CD4-positive, alpha-beta T cell (primary cell): ENCODE data around the gene TMEM79. TPM values are rescaled to one million over a fixed set of nuclear protein-coding genes. Genes with fewer than 3 reads are reported as not detected.
"Not testable (repeated sequence)": the region's sequence is repeated elsewhere in the genome, so short reads cannot be mapped to it uniquely, and the experiment has no call there.

Experiments used
- ATAC-seq: fragments of 200-7000 bp; cut with Tn5 transposase; one replicate; pipeline ENCODE4 v1.10.0; 2022; ENCODE audit warnings: mild to moderate bottlenecking; ENCODE audit not compliant: poor library complexity
- CTCF ChIA-PET: fragments of 350-600 bp; sonication (Branson Sonifier 250); formaldehyde crosslinking; loops from one replicate; lab custom pipeline; 2021; ENCODE audit warnings: antibody characterized with exemption, inconsistent platforms; lab: Charles Lee
- POLR2A ChIA-PET: fragments of 350-600 bp; sonication (Branson Sonifier 250); formaldehyde crosslinking; loops from one replicate; lab custom pipeline; 2021; ENCODE audit warnings: antibody characterized with exemption, inconsistent platforms; lab: Charles Lee
- DNase-seq, 14 experiments: peaks; one replicate each; pipeline ENCODE4 v3.0.0-alpha.2; 2013 to 2020; ENCODE audit warnings: mixed read lengths in 2 of 14
- H3K27ac ChIP-seq, 2 donors: one replicate each; pipeline versions ENCODE4 v1.5.1 to v1.7.0; 2013; ENCODE audit warnings: low read length in 2 of 2, low read depth in 1 of 2, mild to moderate bottlenecking in 1 of 2
- H3K27me3 ChIP-seq, 2 experiments: 1 replicate in 1 of 2; 2 replicates in 1 of 2; pipeline versions ENCODE4 v1.6.1 to v1.7.0; 2013; ENCODE audit warnings: low read length in 2 of 2, control low read depth in 1 of 2, mild to moderate bottlenecking in 1 of 2, moderate library complexity in 1 of 2; ENCODE audit not compliant: insufficient read depth in 2 of 2, control insufficient read depth in 1 of 2
- H3K36me3 ChIP-seq: one replicate; pipeline ENCODE4 v1.6.1; 2013; ENCODE audit warnings: low read length, control low read depth; ENCODE audit not compliant: insufficient read depth
- H3K4me1 ChIP-seq: one replicate; pipeline ENCODE4 v1.6.1; 2013; ENCODE audit warnings: low read length, control low read depth; ENCODE audit not compliant: insufficient read depth
- H3K4me3 ChIP-seq: one replicate; pipeline ENCODE4 v1.5.1; 2013; ENCODE audit warnings: mild to moderate bottlenecking, low read length, moderate library complexity
- H3K9me3 ChIP-seq, 2 experiments: 1 replicate in 1 of 2; 2 replicates in 1 of 2; pipeline versions ENCODE4 v1.6.1 to v1.7.0; 2013; ENCODE audit warnings: low read length in 2 of 2, mild to moderate bottlenecking in 2 of 2, control low read depth in 1 of 2, moderate library complexity in 1 of 2; ENCODE audit not compliant: control insufficient read depth in 1 of 2, insufficient read depth in 1 of 2
- H3K27ac Mint-ChIP-seq: one replicate; pipeline ENCODE4 v1.8.0; 2020; ENCODE audit warnings: mixed read lengths
- H3K27me3 Mint-ChIP-seq: one replicate; pipeline ENCODE4 v1.8.0; 2021; ENCODE audit warnings: mixed read lengths
- H3K36me3 Mint-ChIP-seq: one replicate; pipeline ENCODE4 v1.8.0; 2021; ENCODE audit warnings: low read depth, mixed read lengths
- H3K4me1 Mint-ChIP-seq: one replicate; pipeline ENCODE4 v1.8.0; 2021; ENCODE audit warnings: low read depth, mixed read lengths
- H3K4me3 Mint-ChIP-seq: one replicate; pipeline ENCODE4 v1.8.0; 2020; ENCODE audit warnings: mild to moderate bottlenecking, mixed read lengths
- H3K9me3 Mint-ChIP-seq: one replicate; pipeline ENCODE4 v1.8.0; 2020; ENCODE audit warnings: mixed read lengths
- intact Hi-C, 2 experiments: fragments of 100-400 bp; cut with DNase I in 1 of 2; cut with micrococcal nuclease in 1 of 2; formaldehyde crosslinking; loops; one replicate each; pipeline versions ENCODE4 v1.15.1 to v1.9.0; 2023 to 2025; cut with DNase I, micrococcal nuclease
- total RNA-seq, 174 experiments: library from RNA in 2 of 174; stranded (reverse) in 2 of 174; gene quantifications; one replicate each; pipeline ENCODE4 v1.2.3 and lab custom pipeline; 2021 to 2026
- TF ChIP-seq, protein P1 (sequence below): fragments of 200-600 bp; IDR thresholded peaks from one replicate; pipeline ENCODE4 v1.8.0; 2022; ENCODE audit warnings: antibody characterized with exemption, mild to moderate bottlenecking

TMEM79 gene
- total RNA-seq, 2 experiments from 2014 or later = 1.0 to 1.7 TPM

DNA sequence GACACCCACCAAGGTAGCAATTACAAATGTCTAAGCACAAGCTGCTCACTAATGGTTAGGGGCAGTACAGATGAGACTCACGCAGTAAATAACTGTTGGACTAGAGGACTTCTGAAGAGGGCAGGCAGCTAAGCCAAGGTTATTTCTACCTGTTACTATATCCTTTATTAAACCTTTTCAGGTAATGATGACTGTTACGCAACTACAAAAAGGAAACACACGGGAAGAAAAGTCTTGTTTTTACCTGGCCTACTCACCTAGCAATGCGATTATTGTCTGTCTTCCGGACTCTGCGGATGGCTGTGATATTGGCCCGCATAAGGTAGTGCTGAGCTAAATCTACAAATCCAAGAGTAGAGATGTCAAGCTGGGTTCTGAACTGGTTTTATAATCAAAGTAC is 32.8 kb downstream of the TMEM79 start:
- no peaks in the 10 kb centered on the region for H3K4me1 Mint-ChIP-seq
- DNase-seq (no peak), ATAC-seq (no peak)
- no peak overlapping the region for H3K27ac ChIP-seq
- no peak overlapping the region for H3K4me3 ChIP-seq
- H3K27ac Mint-ChIP-seq = no peak overlapping the region
- TF ChIP-seq, protein P1, sequence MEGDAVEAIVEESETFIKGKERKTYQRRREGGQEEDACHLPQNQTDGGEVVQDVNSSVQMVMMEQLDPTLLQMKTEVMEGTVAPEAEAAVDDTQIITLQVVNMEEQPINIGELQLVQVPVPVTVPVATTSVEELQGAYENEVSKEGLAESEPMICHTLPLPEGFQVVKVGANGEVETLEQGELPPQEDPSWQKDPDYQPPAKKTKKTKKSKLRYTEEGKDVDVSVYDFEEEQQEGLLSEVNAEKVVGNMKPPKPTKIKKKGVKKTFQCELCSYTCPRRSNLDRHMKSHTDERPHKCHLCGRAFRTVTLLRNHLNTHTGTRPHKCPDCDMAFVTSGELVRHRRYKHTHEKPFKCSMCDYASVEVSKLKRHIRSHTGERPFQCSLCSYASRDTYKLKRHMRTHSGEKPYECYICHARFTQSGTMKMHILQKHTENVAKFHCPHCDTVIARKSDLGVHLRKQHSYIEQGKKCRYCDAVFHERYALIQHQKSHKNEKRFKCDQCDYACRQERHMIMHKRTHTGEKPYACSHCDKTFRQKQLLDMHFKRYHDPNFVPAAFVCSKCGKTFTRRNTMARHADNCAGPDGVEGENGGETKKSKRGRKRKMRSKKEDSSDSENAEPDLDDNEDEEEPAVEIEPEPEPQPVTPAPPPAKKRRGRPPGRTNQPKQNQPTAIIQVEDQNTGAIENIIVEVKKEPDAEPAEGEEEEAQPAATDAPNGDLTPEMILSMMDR = no peak
- no peak overlapping the region for H3K4me3 Mint-ChIP-seq
- peaks cover 88% of the 10 kb centered on the region for H3K36me3 ChIP-seq
- no peaks in the 10 kb centered on the region for H3K9me3 Mint-ChIP-seq
- peaks cover 95% of the 10 kb centered on the region for H3K36me3 Mint-ChIP-seq
- H3K27me3 Mint-ChIP-seq = no peaks in the 10 kb centered on the region
- intact Hi-C loops = loop anchor here in 1 of 2 experiments (5.0 kb wide), 2 partner anchors 175 to 225 kb away; no protein-coding TSS in a partner anchor
- no peaks in the 10 kb centered on the region for H3K27me3 ChIP-seq
- no peaks in the 10 kb centered on the region for H3K4me1 ChIP-seq
- no peaks in the 10 kb centered on the region for H3K9me3 ChIP-seq
- POLR2A ChIA-PET = no interaction called here
- CTCF ChIA-PET = no interaction called here

- Mint-ChIP-seq H3K4me1 (no peaks in the 10 kb centered on the region), H3K36me3 (peaks cover 89% of the 10 kb centered on the region), H3K27ac (no peak overlapping the region), H3K27me3 (no peaks in the 10 kb centered on the region), H3K4me3 (no peak overlapping the region), H3K9me3 (no peaks in the 10 kb centered on the region)
- CTCF ChIA-PET = interaction anchor here (1.0 to 1.1 kb wide), 2 partner anchors 14 to 95 kb away, joined by 3 read pairs; no protein-coding TSS in a partner anchor
- H3K27me3 ChIP-seq = no peaks in the 10 kb centered on the region
- H3K4me1 ChIP-seq = no peaks in the 10 kb centered on the region
- H3K9me3 ChIP-seq = no peaks in the 10 kb centered on the region
- no peak overlapping the region for H3K4me3 ChIP-seq
- DNase-seq (peak in 4 of 14 experiments; percentile 25 to 52 (median 39)), ATAC-seq (no peak)
- intact Hi-C loops = loop anchor here (1.0 to 5.0 kb wide), 3 partner anchors 173 to 227 kb away; no protein-coding TSS in a partner anchor
- TF ChIP-seq, protein P1 = peak; percentile 56
- POLR2A ChIA-PET = interaction anchor here (1.1 kb wide), 1 partner anchor 37 kb away, joined by 3 read pairs; the partner anchor contains the start of gene SMG5
- H3K36me3 ChIP-seq = peaks cover 85% of the 10 kb centered on the region
- H3K27ac ChIP-seq = no peak overlapping the region
Observed at GRCh38 chr1:156319664-156320063, 35.5 kb downstream of the TMEM79 start.

DNA sequence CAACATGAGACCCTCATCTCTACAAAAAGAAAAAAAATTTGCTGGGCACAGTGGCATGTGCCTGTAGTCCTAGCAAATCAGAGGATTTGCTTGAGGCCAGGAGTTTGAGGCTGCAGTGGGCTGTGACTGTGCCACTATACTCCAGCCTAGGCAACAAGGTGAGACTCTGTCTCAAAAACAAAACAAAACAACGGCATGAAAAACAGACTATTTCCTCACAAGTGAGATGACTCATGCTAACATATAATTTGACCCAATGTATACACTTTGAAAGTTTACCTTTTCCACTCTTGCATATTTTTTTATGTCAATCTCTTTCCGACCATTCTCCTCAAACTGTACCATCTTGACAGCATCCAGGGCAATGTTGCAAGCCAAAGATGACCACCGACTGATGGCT is 36.4 kb downstream of the TMEM79 start:
- no peak overlapping the region for H3K4me3 ChIP-seq
- Mint-ChIP-seq H3K9me3 (no peaks in the 10 kb centered on the region), H3K27ac (no peak overlapping the region), H3K4me3 (no peak overlapping the region), H3K4me1 (no peaks in the 10 kb centered on the region), H3K27me3 (no peaks in the 10 kb centered on the region), H3K36me3 (peaks cover 90% of the 10 kb centered on the region)
- H3K27me3 ChIP-seq = no peaks in the 10 kb centered on the region
- ChIA-PET CTCF (interaction anchor here (0.6 kb wide), 1 partner anchor 21 kb away, joined by 3 read pairs; no protein-coding TSS in a partner anchor), POLR2A (interaction anchor here (0.6 kb wide), 1 partner anchor 38 kb away, joined by 3 read pairs; the partner anchor contains the start of gene SMG5)
- intact Hi-C loops = no loop called here
- H3K4me1 ChIP-seq = no peaks in the 10 kb centered on the region
- DNase-seq (no peak), ATAC-seq (no peak)
- H3K36me3 ChIP-seq = peaks cover 84% of the 10 kb centered on the region
- TF ChIP-seq, protein P1 = no peak
- no peak overlapping the region for H3K27ac ChIP-seq
- H3K9me3 ChIP-seq = no peaks in the 10 kb centered on the region

GRCh38 chr1:156323179-156323578 is 39.1 kb downstream of the TMEM79 start:
- ATAC-seq, H3K9me3 Mint-ChIP-seq, H3K27ac ChIP-seq, H3K27me3 ChIP-seq, H3K4me3 ChIP-seq, CTCF ChIA-PET, POLR2A ChIA-PET, H3K9me3 ChIP-seq, H3K27me3 Mint-ChIP-seq, intact Hi-C loops, H3K4me3 Mint-ChIP-seq, DNase-seq, H3K4me1 Mint-ChIP-seq, H3K4me1 ChIP-seq, H3K27ac Mint-ChIP-seq: not testable (repeated sequence)
- peaks cover 74% of the 10 kb centered on the region for H3K36me3 Mint-ChIP-seq
- peaks cover 60% of the 10 kb centered on the region for H3K36me3 ChIP-seq
